Loucy (cell line): ENCODE results near the gene NDUFA8.

Experiments
- H2AFZ ChIP-seq: fragments of 200-600 bp; sonication (generic); 2 replicates; pipeline ENCODE4 v1.6.0; 2016; ENCODE audit warnings: antibody characterized with exemption, mild to moderate bottlenecking, low read length, moderate library complexity
- H3F3A ChIP-seq: fragments of 200-600 bp; 2 replicates; pipeline ENCODE4 v1.6.0; 2016; ENCODE audit warnings: antibody characterized with exemption, low read depth, mild to moderate bottlenecking
- H3K27me3 ChIP-seq: fragments of 200-600 bp; sonication (generic); 2 replicates; pipeline ENCODE4 v1.6.1; 2014; ENCODE audit warnings: low read length, mild to moderate bottlenecking; ENCODE audit not compliant: insufficient read depth, poor library complexity, severe bottlenecking
- H3K36me3 ChIP-seq: fragments of 200-600 bp; sonication (generic); 2 replicates; pipeline ENCODE4 v1.6.1; 2016; ENCODE audit warnings: low read length; ENCODE audit not compliant: insufficient read depth
- H3K4me1 ChIP-seq: fragments of 200-600 bp; sonication (generic); 2 replicates; pipeline ENCODE4 v1.5.1; 2014; ENCODE audit warnings: low read length, mild to moderate bottlenecking; ENCODE audit not compliant: insufficient read depth, poor library complexity, severe bottlenecking
- H3K4me2 ChIP-seq: fragments of 200-600 bp; sonication (generic); 2 replicates; pipeline ENCODE4 v1.6.0; 2014; ENCODE audit warnings: antibody characterized with exemption, low read length, low read depth, mild to moderate bottlenecking; ENCODE audit not compliant: poor library complexity, severe bottlenecking
- H3K4me3 ChIP-seq: fragments of 200-600 bp; sonication (generic); 2 replicates; pipeline ENCODE4 v1.5.1; 2014; ENCODE audit warnings: low read length, mild to moderate bottlenecking, mixed read lengths; ENCODE audit not compliant: poor library complexity, severe bottlenecking
- H3K79me2 ChIP-seq: fragments of 200-600 bp; sonication (generic); 2 replicates; pipeline ENCODE4 v1.6.1; 2014; ENCODE audit warnings: low read length; ENCODE audit not compliant: insufficient read depth
- H3K9ac ChIP-seq: fragments of 200-600 bp; sonication (generic); 2 replicates; pipeline ENCODE4 v1.6.0; 2014; ENCODE audit warnings: mild to moderate bottlenecking, low read depth, low read length, moderate library complexity; ENCODE audit not compliant: poor library complexity, severe bottlenecking
- H3K9me2 ChIP-seq: fragments of 200-600 bp; sonication (generic); replicated peaks from 2 replicates; pipeline ENCODE4 v1.6.1; 2016; ENCODE audit warnings: low read depth, low read length, mixed read lengths
- H3K9me3 ChIP-seq: fragments of 200-600 bp; sonication (generic); 2 replicates; pipeline ENCODE4 v1.6.1; 2014; ENCODE audit warnings: mild to moderate bottlenecking, antibody characterized with exemption, low read length, low read depth; ENCODE audit not compliant: insufficient read depth
- H4K20me1 ChIP-seq: fragments of 200-600 bp; sonication (generic); 2 replicates; pipeline ENCODE4 v1.6.0; 2014; ENCODE audit warnings: antibody characterized with exemption, low read length, mild to moderate bottlenecking; ENCODE audit not compliant: insufficient read depth, poor library complexity, severe bottlenecking
- CTCF ChIP-seq: fragments of 200-600 bp; sonication (generic); conservative IDR thresholded peaks from 2 replicates; pipeline ENCODE4 v1.5.1; 2014; ENCODE audit warnings: mild to moderate bottlenecking, antibody characterized with exemption, low read length
- EZH2phosphoT487 ChIP-seq: fragments of 200-600 bp; IDR thresholded peaks from 2 replicates; pipeline ENCODE4 v1.6.1; 2018; ENCODE audit warnings: antibody characterized with exemption, mild to moderate bottlenecking, moderate library complexity, borderline replicate concordance

Gene NDUFA8

GRCh38 chr9:122205176-122205575 is 45.6 kb upstream of the NDUFA8 start:
- no peaks in the 10 kb centered on the region for H3K36me3 ChIP-seq
- no peaks in the 10 kb centered on the region for H3K27me3 ChIP-seq
- no peak overlapping the region for H2AFZ ChIP-seq
- no peaks in the 10 kb centered on the region for H4K20me1 ChIP-seq
- TF ChIP-seq CTCF = no peak
- no peak for TF ChIP-seq EZH2phosphoT487
- H3K9me2 ChIP-seq = no peaks in the 10 kb centered on the region
- no peaks in the 10 kb centered on the region for H3K79me2 ChIP-seq
- H3K4me3 ChIP-seq = no peak overlapping the region
- no peaks in the 10 kb centered on the region for H3F3A ChIP-seq
- H3K4me1 ChIP-seq = no peaks in the 10 kb centered on the region
- no peaks in the 10 kb centered on the region for H3K9me3 ChIP-seq
- H3K4me2 ChIP-seq = no peak overlapping the region
- no peak overlapping the region for H3K9ac ChIP-seq

GRCh38 chr9:122204491-122204890 is 44.9 kb upstream of the NDUFA8 start:
- no peak for TF ChIP-seq EZH2phosphoT487
- no peak for TF ChIP-seq CTCF
- H3K79me2 ChIP-seq = no peaks in the 10 kb centered on the region
- H3F3A ChIP-seq = no peaks in the 10 kb centered on the region
- H4K20me1 ChIP-seq = no peaks in the 10 kb centered on the region
- H2AFZ ChIP-seq = no peak overlapping the region
- H3K4me1 ChIP-seq = no peaks in the 10 kb centered on the region
- no peaks in the 10 kb centered on the region for H3K9me2 ChIP-seq
- H3K4me2 ChIP-seq = no peak overlapping the region
- H3K4me3 ChIP-seq = no peak overlapping the region
- H3K27me3 ChIP-seq = no peaks in the 10 kb centered on the region
- H3K9me3 ChIP-seq = no peaks in the 10 kb centered on the region
- no peak overlapping the region for H3K9ac ChIP-seq
- H3K36me3 ChIP-seq = no peaks in the 10 kb centered on the region

GRCh38 chr9:122204055-122204454 is 44.5 kb upstream of the NDUFA8 start:
- H3K27me3 ChIP-seq = no peaks in the 10 kb centered on the region
- no peaks in the 10 kb centered on the region for H3F3A ChIP-seq
- H3K9ac ChIP-seq = no peak overlapping the region

More at GRCh38 chr9:122204055-122204454, 44.5 kb upstream of the NDUFA8 start:
- H3K9me2 ChIP-seq = no peaks in the 10 kb centered on the region
- no peak for TF ChIP-seq EZH2phosphoT487
- TF ChIP-seq CTCF = no peak
- no peaks in the 10 kb centered on the region for H3K4me1 ChIP-seq
- no peaks in the 10 kb centered on the region for H3K79me2 ChIP-seq
- no peak overlapping the region for H3K4me3 ChIP-seq
- H3K36me3 ChIP-seq = no peaks in the 10 kb centered on the region
- H4K20me1 ChIP-seq = no peaks in the 10 kb centered on the region
- no peaks in the 10 kb centered on the region for H3K9me3 ChIP-seq
- no peak overlapping the region for H2AFZ ChIP-seq
- no peak overlapping the region for H3K4me2 ChIP-seq
